Midbrain (tissue), 1 donor: Measurements from ENCODE around the gene PRKD1.

ENCODE experiments used
- DNase-seq: peaks from one replicate; lab custom pipeline; 2025; lab: John Stamatoyannopoulos, UW

Gene PRKD1

DNA sequence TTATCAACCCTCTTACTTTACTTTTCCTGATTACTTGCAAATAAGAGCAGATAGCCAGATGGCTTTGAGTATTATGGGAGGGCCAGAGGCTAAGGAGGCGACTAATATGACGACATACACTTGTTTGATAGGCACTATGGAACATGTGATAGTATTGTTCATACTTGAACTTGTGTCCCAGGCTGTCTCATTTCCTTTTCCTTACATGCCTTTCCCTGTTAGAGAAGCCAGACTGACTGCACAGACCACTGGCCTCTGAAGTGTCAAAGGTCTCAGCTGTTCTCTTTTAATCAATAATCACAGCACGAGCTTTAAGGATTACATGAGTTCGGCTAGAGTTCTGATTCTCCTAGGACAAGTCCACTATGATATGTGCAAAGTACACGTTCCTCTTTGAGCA, 326.0 kb downstream of the PRKD1 start:
- no peak for DNase-seq

DNA sequence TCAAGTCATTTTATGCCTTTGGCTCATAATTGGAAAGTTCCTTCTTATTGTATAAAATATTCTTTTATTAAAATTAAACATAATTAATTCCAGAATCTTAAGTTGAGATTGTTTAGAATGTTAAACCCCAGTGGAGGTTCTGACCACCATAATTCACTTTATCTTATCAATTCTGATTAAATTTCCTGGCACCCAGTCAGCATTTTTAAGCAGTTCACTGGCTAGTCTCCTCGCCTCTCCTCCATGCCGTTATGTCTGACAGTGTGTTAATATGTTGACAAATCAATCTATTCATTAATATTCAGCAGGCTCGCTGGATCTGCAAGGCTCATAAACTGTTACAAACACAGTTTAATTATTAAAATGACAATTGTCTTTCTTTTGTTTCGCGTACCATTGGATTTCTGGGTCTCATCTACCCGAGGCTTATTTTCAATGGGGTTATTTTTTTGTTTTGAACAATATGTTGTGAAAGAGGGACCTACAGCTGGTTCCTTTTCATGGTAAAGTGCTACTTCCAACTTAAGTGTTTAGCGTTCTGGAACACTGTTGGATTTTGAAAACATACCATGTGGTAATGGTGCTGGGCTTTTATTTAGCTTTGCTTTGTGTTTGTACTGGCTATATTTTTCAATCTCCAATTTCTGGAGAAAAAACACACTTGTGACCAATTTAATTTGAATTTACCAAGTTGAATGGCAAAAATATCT, 339.7 kb downstream of the PRKD1 start:
- DNase-seq: no peak

DNA sequence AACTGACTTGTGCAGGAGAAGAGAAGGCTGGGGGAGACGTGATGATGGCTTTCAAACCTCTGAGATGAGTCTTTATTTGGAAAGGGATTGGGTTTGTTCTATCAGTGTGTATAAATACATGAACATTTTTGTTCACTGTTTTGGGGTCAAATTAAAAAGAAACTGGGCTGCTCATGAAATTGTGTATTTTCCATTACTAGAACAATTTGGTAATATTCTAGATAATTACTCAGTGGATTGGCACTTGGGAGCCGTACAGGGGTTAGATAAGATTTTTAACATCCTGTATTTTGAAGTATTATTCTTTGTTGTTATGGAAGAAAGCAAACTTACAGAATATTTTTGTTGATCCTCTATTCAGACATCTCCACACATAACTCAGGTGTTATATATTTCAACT, 340.6 kb downstream of the PRKD1 start:
- DNase-seq: no peak

DNA sequence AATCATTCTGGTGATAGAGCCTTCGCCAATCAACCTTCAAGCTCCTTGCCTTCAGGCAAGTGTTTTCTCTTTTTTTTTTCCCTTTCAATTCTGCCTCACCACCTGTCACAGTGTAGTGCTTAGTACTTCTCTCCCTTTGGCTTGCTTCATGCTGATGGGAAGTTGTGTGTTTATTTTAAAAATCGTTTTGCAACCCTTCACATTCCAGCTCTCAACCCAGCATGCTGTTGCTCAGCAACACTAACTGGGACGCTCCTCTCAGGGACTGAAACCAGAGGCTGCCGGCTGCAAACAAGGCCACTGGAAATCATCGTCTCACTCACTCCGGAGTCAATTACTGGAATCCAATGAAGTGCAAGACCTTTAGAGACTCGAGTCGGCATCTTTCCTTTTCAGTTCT, 342.7 kb downstream of the PRKD1 start:
- peak; percentile 31 for DNase-seq

DNA sequence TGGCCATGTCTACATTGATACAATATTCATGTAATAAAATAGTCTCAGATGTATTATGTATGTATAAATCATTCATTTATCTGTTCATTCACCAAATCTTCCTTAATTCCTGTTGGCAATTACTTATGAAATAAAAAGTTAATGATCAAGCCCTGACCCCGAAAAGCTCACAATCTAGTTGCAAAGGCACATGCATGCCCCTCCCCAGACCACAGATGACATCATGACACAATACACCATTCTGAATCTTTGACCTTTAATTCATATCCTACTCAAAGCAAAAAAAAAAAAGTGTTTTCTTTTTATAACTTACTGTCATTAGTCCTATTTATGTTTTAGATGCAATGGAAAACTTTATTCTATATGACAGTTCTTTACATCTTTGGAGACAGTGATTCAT, 346.9 kb downstream of the PRKD1 start:
- DNase-seq: no peak

DNA sequence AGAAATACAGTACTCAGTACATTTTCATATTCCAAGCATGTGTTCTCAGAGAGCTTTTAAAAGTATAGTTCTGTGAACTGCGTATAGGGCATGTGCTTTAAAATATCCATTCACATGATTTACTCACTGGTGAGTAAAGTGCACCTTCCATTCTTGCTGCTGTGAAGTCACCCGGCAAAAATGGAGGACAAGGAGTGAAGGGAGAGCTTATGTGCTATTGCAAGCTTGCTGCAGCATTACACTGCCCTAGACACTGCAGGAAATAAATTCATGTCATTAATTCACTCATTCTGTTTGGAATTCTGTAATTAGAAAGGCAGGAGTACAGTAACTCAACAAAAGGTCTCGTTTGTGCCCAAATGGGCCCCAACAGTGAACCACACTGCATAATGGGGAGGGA, 347.8 kb downstream of the PRKD1 start:
- no peak for DNase-seq

DNA sequence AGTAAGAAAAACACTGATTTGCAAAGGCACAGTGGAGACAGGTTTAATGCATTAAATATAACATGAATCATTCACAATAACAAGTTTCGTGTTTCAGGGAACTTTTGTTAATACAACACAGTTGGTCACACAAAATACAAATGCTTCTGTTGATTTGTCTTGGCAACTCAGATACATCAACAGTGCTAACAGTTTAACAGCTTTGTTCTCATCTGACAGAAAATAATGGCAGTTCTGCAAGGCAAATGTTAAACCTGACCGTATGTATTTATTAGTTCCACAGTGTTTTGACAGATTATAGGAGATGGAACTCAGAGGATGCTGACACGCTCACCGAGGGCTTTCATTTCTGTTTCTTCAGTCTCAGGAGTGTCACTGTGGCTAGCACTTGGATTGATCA, 350.7 kb downstream of the PRKD1 start:
- no peak for DNase-seq

DNA sequence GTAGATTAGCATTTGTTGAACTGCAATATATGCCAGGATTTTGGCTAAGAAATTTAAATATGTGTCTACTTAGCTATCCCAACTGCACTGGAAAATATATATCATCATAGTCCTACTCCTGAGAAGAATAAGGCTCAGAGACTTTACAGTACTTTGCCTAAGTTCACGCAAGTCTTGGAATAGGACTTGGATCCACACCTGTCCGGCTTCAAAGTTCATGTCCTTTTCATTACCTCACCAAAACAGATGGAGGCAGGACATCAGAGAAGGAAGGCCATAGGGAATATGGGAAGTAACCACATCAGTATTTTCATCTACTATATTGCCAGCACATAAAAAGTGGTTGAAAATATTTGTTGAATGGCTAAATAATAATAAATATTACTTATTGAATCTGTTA, 358.5 kb downstream of the PRKD1 start:
- DNase-seq: no peak

DNA sequence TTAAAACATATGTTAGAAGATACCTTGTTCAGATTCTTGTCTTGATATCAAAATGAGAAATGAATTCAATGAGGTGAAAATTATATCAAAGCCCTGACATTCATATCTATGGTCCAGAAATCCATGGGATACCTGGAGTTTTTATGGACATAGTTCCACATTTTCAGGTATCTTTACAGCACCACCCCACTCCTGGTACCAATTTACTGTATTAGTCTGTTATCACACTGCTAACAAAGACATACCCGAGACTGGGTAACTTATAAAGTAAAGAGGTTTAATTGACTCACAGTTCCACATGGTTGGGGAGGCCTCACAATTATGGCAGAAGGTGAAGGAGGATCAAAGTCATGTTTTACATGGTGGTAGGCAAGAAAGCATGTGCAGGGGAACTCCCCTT, 361.5 kb downstream of the PRKD1 start:
- DNase-seq: no peak

DNA sequence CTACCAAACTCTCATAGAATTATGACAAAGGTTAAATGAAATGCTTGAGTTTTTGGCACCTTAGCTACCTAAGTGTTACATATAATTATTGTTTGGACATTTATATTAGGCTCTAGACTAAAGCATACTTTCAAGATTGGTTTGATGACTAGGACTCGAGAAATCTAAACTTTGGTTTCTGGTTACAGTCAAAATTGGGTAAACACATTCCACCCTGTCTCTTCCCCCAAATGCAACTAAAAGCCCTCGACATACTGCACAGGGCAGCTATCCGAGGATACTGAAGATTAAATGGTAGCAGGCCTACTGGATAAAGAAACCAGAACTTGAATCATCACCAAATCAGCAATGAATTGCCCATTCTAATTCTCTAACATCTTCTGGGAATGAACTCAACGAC, 369.1 kb downstream of the PRKD1 start:
- no peak for DNase-seq

DNA sequence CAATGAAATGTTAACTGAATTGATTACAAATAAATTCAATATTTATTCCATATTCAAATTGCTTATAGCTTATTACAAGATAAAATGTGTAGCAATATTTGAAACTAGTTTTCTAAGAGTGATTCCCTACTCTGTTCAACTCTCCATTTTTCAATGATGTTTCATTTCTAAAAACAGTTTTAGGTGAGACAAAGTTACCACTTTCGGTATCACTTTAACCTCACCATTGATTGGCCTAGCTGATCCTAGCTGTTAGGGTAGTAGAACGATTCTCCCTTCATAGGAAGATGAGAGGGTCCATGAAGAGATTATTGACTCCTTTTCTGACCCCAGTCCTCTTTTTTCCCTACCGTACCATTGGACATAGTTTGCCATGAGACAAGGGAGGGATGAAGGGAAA, 373.3 kb downstream of the PRKD1 start:
- DNase-seq: no peak

DNA sequence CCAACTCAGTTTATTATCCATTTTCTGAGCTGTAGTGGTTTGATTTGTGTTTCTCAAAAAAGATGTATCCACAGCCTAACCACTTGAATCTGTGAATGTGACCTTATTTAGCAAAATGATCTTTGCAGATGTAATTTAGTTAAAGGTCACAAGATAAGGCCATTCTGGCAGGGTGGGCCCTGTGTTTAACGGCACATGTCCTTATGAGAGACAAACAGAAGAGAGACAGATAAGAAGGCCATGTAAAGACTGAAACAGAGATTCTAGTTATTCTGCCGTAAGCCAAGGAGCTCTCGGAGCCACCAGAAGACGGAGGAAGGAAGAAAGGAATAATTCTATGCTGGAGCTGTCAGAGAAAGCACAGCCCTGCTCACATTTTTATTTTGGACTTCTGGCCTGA, 374.2 kb downstream of the PRKD1 start:
- DNase-seq: no peak

DNA sequence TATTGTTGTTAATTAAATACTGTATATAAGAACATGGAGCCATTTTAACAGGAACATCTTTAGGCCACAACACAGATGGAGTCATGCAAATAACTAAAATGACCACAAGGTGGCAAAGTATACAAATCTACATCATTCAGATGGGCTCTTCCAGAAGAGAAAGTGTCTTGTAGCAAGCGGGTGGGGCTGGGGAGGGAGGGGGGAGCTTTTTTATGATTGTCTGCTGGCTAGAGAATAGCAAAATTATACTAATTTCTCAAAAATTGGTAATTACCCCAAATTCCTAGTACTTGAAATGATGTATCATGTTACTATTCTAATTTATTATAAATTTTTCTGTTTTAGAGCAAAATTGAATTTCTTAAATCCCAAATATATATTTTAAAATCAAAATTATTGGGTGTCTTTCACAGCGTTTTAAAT, 378.7 kb downstream of the PRKD1 start:
- DNase-seq: peak; percentile 73

DNA sequence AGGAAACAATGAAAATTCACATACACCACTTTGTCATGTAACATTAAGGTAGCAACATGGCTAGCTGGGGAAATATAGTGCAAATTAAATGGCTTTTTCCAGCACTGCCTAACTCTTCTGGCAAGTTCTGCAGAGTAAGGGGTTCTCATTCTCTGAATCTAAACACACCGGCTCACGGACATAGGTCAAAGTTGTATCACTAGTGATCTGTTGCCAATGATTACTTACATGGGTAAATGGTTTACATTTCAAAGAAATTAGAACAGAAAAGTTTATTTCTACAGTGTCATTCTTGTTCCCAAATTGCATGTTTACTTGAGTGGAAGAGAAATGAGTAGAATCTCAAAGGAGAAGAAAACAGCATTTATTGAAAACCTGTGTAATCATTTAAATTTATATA, 381.9 kb downstream of the PRKD1 start:
- no peak for DNase-seq

DNA sequence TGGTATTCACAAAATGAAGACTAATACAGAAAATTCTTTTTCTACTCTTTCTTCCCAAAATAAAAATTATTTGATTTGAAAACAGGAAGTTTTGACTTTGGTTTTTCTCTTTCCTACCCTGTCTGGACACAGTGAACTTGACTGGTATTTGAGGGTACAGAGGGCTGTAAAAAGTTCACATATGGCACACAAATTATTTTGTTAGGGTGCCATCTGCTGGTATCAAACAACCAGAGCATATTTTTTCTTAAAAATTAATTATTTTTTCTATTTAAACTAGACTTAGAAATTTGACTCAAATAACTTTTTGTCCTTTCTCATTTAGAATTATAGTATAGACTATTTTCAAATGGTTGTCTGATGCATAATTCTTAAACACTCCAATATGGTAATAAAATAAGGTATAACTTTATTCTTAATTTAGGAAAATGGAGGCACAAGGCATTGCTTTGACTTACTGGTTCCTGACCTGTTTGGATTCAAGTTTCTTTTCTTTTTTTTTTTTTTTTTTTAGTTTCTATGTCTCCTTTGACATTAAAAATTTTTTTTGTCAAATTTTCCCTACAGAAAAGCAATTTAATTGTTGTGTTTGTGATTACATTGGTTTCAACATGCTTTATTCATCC, 390.6 kb downstream of the PRKD1 start:
- peak; percentile 7 for DNase-seq

DNA sequence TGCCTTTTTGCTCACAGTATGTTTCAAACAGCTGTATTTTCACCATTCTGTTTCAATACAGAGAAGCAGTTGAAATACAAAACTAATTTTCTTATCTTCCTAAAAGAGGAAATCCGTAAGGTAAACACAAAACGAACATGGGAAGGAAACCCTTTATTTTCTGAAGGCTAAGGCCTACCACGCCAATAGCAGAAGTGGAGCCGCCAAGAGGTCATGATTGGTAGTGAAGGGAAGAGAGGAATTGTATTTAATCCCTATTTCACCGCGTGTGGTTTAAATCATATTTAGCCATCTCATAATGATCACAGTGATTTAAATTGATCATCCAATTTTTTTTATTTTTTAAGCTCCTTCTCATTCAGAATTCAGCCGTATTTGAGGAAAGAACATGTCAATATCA, 398.2 kb downstream of the PRKD1 start:
- DNase-seq: no peak

DNA sequence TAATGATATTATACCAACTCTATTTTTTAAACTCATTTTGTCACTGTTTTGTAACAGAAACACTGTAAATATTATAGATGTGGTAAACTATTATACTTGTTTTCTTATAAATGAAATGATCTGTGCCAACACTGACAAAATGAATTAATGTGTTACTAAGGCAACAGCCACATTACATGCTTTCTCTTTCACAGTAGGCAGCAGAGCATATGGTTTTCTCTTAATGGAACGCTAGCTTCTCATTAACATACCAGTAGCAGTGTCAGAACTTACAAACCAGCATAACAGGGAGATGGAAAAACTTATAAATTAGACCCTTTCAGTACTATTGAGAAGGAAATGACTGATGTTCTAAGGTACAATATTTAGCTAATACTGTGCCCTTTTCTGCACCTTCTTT, 398.8 kb downstream of the PRKD1 start:
- no peak for DNase-seq

DNA sequence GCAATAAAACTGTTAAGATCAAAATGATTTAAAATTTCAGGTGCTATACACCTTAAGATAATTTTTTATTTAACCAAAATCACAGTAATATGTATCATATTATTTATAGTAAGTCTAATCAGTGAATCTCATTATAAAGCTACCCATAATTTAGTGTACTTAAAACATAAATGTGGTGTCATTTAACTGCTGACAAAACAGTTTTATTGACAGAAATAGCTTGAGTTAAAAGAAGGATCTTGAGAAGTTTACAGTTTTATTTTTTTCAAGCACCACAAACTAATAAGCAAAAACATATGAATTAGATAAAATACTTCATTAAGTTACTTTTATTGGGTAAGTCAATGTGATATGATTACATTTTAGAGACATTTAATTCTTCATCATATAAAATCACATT, 400.4 kb downstream of the PRKD1 start:
- no peak for DNase-seq
